IPS-18c (cell line): Measurements from ENCODE around the gene ARF3.

Experiments used
- H3K4me3 ChIP-seq: 2 replicates; pipeline ENCODE4 v1.7.0; 2013; ENCODE audit warnings: low read depth, mild to moderate bottlenecking, low read length, moderate library complexity; ENCODE audit not compliant: insufficient read depth
- H3K9me3 ChIP-seq: one replicate; pipeline ENCODE4 v1.6.1; 2013; ENCODE audit warnings: mild to moderate bottlenecking, low read length, moderate library complexity; ENCODE audit not compliant: control insufficient read depth, insufficient read depth

The ARF3 gene

DNA sequence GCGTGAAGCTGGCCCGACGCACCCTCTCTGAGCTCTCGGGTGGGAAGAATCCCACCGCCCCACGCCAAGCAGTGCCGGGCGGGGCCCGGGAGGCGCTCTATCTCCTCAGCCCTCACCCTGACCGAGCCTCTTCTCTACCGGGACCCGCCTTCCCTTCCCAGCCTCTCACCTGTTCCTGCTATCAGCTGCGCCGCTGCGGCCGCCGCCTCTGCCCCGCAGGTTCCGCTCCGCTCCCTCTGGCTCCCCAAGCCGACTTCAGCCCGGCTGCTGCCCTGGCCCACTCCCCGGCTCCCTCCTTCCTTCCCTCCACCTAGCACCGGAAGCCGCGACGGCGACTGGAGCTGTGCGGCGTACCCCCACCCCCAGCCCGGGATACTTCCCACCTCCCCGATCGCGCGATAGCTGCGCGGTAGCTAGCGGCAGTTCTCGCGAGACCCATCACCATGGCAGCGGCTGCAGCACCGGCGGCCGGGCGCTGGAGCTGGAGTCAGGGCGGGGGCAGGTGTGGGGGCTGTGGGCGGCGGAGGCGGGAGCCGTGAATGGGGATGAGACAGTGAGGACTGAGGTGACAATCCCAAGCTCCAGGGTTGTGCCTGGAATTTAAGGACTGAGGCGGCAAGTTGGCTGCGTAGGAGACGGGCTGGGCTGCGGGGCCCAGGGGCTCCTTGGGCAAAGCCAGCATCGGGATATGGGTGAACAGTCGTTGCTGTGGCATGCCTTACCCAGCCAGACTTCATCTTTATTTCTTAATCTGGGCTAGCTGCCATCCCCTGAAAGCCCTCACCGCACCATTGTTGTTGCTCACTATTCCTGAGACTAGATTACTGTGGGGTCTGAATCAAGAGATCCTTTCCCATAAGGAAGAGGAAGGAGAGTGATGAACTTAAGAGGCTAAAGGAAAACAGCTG is at the start of gene ARF3:
ARF3 (minus strand) TSS at position 347 of the 908 bp plus-strand sequence. CDS start 16,392 bp downstream, outside the sequence.
- Histone ChIP-seq H3K9me3 (no peaks in the 10 kb centered on the region), H3K4me3 (peak within 1 kb of the TSS; percentile 99)

DNA sequence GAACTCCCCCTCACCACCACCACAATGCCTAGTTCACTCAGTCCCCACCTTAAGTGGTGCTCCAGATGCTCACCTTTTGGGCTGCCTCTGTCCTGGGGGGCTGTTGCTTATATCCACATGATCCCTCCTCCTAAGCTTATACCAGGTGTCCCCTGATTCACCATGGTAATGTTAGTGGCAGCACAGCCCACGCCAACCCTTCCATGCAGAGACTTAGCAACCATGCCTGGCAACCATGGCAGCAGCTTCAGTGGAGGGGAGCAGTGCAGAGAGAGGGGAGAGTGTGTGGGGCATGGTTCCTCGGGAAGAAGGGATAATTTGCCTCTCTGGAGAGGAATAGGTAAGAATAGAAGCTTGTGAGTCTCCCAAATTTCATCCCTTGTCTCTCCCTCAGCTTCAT is 43.1 kb upstream of the ARF3 start:
- Histone ChIP-seq H3K9me3 (peaks cover 7% of the 10 kb centered on the region), H3K4me3 (no peak overlapping the region; the same call in 1 of the 2 replicates)

DNA sequence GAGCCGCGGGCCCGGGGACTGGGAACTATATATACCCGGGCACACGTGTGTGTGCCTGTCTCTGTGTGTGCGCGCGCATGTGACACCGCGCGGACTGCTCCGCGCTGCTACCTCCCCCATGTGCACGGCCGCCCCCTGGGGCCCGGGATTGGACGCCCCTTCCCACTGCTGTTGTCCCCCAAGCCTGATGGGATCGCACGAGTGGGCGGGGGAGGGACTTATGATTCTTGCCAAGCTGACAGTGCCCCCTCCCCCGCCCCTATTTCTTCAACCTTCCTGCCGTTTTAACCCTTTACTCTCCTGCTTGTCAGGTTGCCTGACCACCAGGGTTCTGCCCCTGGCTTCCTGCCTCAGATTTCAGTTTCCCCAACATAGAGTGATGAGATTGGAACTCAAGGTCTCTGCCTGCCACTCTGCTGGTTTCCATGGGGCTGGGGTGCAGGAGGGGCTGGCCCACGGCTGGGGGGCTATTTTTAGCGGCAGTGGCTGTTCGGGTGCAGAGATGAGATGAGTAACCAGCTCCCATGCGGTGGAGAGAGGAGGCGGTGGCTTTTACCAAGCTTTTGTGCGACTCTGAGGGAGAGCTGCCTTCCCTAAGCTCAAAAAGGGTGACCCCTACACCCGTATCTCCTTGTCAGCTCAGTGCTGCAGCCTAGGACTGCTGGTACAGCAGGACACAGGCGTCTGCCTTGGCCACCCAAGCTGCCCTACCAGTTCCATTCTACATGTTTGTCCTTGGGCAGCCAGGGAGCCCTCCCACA is 42.3 kb upstream of the ARF3 start, which contains the start of gene DDN:
DDN (minus strand) TSS at position 5 of the 761 bp plus-strand sequence. CDS start 88 bp downstream, outside the sequence.
- Histone ChIP-seq H3K4me3 (peak within 1 kb of the TSS; percentile 59), H3K9me3 (peaks cover 7% of the 10 kb centered on the region)

DNA sequence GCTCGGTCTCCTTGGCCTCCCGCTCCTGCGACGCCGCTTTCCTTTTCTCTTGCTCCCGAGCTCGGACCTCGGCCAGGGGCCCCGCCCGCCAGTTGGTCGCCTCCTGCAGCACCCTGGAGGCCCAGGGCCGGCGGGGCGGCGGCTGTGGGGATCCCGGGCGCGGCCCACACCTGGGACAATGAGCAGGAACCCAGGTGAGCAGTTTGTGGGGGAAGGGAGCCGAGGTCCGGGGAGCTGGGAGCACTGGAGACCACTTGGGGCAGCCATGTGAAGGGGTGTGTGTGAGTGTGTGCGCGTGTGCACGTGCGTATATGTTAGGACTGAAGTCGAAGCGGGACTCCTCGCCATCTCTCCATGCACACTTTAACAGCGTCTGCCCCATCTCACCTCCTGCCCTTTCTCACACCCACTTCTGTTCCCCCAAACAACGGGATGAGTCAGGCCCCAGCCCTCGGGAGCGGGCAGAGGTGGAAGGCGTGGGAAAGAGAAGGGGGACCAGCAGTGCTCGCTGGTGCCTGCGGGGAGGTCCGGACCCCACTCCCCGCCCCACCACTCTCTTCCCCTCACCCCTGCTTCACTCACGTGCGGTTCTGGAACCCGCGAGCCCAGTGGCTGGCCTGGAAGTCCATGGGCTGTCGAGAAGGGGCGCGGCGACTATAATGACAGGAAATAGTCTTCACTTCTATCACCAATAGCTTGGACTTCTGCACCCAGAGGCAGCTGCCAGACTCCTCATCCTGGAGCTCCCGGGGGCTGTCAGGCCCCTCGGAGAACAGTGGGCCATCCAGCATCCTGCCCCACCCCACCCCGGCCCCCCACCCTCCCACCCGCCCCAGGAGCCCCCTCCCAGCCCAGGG is 41.4 kb upstream of the ARF3 start:
- peak overlapping the region; percentile 59 for H3K4me3 ChIP-seq

DNA sequence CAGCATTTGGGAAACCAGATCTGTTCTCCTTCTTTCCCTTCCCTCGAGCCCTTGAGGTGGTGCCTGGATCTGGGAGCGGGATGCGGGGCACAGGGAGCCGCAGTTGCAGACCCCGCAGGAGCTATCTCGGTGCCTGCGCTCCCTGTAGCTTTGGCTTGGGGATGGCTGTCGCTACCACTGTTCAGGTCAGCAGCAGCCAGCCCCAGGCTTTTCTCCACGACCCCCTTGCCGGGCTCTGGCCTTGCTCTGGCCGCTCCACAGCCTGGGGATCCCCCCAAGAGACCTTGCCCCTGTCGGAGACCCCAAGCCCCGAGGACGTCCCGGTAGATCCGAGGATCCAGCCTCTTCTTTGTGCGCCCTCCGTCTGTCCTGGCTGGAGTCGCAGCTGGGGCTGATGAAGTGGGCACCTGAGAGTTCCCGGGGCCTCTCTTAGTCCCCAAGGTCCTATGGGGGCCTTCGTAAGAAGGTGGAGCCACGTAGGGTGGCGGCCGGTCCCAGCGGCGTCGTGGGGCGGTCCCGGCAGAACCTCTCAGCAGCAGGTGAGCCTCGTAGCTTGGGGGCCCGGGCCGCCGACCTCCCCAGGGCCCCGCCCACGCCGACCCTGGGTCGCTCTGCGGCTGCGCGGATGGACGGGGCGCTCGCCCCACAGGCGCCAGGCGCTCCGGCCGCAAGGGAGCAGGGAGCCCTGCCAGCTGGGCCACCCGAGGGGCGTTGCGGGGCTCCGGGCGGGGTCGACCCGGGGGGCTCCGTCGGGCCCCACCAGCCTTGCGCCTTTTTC is 40.6 kb upstream of the ARF3 start:
- H3K4me3 ChIP-seq = peak overlapping the region; percentile 59
- H3K9me3 ChIP-seq = peaks cover 9% of the 10 kb centered on the region

More for the DNA sequence above, 41.4 kb upstream of the ARF3 start:
- peaks cover 7% of the 10 kb centered on the region for H3K9me3 ChIP-seq

DNA sequence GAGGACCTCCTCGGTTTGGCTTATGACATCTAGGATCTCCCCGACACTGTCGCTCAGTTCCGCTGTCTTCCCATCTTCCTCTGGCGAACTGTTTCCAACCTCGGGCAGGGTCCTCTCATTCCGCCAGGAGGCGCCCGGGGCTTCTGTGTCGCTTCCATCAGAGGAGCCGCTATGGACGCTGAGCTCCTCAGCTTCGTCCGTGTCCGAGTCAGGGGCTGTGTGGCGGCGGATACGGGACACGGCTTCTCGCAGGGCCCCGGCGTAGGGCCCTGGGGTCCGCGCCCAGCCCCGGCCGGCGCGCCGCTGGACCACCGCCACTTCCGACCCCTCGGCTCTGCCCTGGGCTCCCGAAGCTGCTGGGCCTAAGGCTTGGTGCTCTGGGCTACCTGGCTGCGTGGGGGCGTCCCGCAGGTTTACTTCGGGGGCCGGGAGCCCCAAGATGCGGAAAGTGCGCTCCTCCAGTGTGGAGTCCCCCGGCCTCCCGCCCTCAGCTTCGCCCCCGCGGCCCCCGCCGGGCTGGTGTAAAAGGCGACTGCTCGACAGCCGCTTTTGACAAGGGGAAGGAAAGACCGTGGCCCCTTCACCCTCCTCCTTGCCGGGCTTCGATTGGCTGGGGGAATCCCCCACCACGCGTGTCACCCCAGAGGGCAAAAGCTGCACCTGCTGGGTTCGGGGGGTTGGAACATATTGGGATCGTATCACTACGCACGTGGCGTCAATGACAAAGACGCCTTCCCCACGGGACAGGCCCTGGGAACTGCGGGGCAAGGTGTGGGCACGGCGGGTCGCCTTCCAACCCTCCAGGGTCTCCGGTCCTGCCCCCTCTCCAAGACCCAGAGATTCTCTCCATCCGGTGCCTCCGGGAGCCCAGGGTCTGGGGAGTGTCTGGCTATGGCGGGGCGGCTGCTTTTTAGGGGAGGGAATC is 39.8 kb upstream of the ARF3 start:
- peak overlapping the region; percentile 59; the same call in 1 of the 2 replicates for H3K4me3 ChIP-seq
- peaks cover 9% of the 10 kb centered on the region for H3K9me3 ChIP-seq

DNA sequence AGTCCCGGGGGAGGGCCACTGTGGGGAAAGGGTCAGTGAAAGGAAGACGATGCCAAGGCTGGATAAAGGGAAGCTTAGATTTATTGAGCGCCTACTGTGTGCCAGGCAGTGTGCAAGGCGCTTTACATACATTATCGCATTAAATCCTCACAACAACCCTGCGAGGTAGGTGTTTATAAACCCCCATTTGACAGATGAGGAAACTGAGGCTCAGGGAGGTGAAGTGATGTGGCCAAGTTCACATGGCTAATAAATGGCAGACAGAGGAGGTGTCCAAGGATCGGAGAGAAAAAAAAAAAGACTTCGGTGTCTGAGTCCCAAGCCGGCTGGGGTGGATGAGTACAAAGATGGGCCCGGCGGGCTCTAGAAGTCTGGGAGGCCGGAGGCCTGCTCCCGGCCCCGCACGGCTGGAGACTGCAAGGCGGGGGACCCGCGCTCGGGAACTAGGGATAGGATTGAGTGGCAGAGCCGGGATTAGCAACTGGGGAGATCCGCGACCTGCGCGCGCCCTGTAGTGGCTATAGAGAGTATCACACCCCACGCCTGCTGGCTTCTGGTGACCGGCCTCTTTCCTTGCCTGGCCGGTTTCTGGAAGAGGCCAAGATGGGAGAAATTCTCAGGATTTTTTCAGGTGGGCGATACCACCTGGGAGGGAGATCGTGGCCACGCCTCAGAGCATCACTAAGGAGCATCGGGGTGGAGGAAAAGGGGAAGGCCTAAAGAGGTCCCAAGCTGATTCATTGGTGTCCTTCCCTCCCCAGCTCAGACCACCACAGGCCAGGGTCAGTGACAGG is 38.0 kb upstream of the ARF3 start:
- H3K4me3 ChIP-seq = no peak overlapping the region; the same call in none of the 2 replicates
- peaks cover 9% of the 10 kb centered on the region for H3K9me3 ChIP-seq

DNA sequence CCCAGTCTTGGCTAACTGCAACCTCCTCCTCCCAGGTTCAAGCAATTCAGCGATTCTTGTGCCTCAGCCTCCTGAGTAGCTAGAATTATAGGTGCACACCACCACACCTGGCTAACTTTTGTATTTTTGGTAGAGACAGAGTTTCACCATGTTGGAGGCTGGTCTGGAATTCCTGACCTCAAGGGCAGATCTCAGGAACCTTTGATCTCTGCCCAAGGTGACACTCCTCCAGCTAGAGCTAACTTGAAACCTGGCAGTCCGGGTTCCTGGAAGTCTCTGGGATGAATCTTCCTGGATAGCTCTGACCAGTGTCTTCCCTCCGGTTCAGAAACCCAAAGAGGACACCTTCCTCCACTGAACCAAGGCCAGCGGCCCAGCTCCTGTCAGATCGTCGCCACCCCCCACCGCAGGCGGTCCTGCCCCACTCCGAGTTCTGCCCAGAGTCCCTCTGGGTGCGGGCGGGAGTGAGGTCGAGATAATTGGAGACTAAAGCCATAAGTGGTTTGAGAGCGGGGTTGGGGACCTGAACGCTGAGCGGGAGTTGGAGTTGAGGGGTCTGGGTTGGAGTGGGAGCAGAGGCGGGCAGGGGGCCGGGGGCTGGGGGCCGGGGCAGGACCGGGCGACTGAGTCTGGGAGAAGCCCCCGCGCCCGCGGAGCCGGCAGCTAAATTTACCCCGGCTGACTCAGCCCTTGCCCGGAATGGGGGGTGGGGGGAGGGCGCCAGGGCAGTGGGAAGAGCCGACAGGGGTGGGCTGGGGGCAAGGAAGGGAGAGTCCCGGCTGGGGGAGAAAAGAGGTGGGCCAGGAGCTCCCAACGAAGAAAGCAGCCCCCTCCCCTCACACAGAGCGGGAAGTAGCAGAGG is 37.2 kb upstream of the ARF3 start:
- Histone ChIP-seq H3K9me3 (peaks cover 7% of the 10 kb centered on the region), H3K4me3 (no peak overlapping the region; the same call in 1 of the 2 replicates)

DNA sequence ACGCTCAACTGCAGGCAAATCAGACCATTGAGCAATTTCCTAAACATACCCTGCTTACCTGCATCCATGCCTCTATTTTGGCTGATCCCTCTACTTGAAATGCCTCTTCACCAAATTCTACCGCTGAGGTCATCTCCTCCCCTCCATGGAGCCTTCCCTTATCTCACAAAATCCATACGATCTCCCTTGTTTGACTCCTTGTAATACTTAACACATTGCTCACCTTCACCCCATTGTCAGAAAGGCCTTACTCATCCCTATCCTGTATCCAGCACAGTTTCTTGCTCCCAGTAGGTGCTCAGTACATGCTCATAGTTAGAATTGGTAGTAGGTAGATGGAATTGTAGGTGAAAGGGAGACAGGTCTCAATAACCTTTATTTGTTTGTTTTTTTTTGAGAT is 36.5 kb upstream of the ARF3 start:
- Histone ChIP-seq H3K4me3 (no peak overlapping the region), H3K9me3 (peaks cover 7% of the 10 kb centered on the region)

DNA sequence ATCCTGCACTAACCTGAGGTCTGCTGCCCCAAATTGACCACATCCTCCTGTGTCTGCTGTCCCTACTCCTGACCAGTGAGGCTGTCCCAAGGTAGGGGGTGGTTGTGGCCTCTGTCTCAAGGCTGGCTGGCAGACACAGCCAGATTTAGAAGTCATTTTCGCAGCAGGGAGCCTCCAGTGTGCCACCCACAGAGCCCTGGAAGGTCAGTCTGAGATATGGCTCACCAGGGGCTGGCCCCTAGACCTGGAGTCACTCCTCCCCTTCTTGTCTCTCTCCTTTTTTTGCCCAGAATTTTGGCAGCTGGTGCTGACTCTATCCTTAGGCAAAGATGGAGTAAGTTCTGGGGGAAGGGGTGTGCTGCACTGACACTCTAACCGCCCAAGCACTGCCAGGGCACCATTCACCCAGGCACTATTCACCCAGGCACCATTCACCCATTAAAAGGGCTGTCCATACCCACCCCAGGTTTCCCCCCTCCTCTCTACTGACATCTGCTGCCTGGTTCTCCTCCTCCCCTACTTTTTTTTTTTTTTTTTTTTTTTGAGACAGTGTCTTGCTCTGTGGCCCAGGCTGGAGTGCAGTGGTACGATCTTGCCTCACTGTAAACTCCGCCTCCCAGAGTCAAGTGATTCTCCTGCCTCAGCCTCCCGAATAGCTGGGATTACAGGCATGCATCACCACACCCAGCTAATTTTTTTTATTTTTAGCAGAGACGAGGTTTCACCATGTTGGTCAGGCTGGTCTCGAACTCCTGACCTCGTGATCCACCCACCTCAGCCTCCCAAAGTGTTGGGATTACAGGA is 34.2 kb upstream of the ARF3 start:
- no peak overlapping the region for H3K4me3 ChIP-seq
- H3K9me3 ChIP-seq = peaks cover 2% of the 10 kb centered on the region

DNA sequence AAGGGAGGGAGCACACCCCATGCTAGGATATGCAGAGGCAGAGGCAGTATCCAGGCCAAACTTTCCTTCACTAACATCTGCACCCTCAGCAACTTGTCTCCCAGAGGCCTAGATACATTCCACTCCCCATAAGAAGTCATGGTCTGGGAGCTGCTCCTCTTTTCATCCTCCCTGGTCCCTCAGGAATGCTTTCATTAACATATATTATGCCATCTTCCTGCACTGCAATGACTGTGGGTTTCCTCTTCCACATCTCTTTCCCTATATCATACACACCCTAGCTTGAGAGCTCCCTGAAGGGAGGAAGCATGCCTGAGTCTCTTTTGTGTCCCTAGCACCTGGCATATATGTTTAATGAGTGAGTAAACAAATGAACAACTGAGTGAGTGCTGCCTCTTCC is 33.3 kb upstream of the ARF3 start:
- Histone ChIP-seq H3K4me3 (no peak overlapping the region), H3K9me3 (peaks cover 2% of the 10 kb centered on the region)

DNA sequence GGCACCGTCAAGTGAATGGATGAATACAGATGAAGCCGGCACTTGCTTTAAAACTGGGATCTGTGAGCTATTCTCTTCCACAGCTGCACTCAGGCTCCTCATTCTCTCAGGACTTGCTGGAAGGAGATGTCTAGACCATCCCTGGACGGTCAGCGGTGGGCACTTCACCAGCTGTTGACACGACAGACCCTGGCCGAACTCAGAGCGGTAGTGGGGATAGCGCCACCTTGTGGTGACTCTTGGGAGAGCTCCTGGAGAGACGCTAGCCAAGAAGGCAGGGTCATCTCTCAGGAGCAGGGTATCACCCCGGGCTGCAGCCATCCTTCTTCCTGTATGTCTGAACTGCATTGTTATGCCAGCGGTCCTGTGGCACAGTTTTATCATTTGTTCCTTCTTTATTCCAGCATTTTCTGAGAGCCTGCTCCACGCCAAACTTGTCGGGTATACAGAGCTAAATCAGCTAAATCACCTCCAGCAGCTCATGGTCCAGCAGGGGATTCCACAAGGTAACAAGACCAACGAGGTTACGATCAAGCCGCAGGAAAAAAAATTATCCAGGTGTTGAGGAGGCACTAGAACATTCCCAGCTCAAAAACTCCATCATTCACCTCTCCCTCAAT is 30.9 kb upstream of the ARF3 start:
- no peak overlapping the region for H3K4me3 ChIP-seq
- H3K9me3 ChIP-seq = no peaks in the 10 kb centered on the region

DNA sequence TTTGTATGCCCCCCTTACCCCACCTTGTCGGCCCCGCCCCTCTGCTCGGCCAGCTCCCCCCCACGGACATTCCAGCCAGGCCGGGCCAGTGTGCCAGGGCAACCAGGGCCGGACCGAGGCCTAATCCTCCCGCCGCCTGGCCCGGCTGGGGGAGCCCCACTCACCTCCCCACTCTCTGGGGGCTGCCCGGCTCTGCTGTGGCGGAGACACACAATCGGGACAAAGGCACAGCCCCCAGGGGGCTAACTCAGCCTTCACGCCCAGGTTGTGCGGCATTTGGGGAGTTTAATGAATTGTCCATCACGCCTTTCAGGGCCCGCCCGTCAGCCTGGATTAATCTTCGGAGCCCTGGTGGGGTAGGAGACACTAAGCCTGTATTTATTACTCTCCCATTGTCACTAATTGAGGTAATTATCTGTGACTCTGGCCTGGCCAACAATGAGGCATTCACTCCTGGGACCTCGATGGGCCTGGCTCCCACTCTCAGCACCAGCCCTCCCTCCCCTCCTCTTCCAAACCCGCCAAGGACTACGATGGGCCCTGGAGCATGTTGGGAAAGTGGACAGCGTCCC is 29.5 kb upstream of the ARF3 start:
- no peak overlapping the region for H3K4me3 ChIP-seq
- no peaks in the 10 kb centered on the region for H3K9me3 ChIP-seq
